ENCODE results near the gene SEMA3E.

Gene SEMA3E

GRCh38 chr7:83663131-83663530, 14.2 kb upstream of the SEMA3E start:
- Histone ChIP-seq H3K27me3 (ENCODE audit: insufficient read depth, poor library complexity, severe bottlenecking) (no peaks in the 10 kb centered on the region), H3K27ac (replicated peaks) (no peak overlapping the region), H3K4me3 (replicated peaks; ENCODE audit: insufficient read depth, low read length) (no peak overlapping the region)
- no peak for DNase-seq (ENCODE audit: low read depth in 1 of 2, low spot score in 1 of 2)
- TF ChIP-seq REST (IDR thresholded peaks at IDR 0.05; ENCODE audit: insufficient replicate concordance, low read depth) (no peak), CTCF (IDR thresholded peaks at IDR 0.05; ENCODE audit: insufficient read depth, low read length) (no peak), POLR2AphosphoS5 (IDR thresholded peaks at IDR 0.05; ENCODE audit: low read depth) (no peak), SPI1 (IDR thresholded peaks at IDR 0.05; ENCODE audit: borderline replicate concordance, low read depth) (no peak), GABPA (IDR thresholded peaks at IDR 0.05; ENCODE audit: low read depth) (no peak)

- no peak overlapping the region for H3K27ac ChIP-seq (replicated peaks)
- TF ChIP-seq POLR2AphosphoS5 (IDR thresholded peaks at IDR 0.05; ENCODE audit: low read depth) (no peak), GABPA (IDR thresholded peaks at IDR 0.05; ENCODE audit: low read depth) (no peak), SPI1 (IDR thresholded peaks at IDR 0.05; ENCODE audit: borderline replicate concordance, low read depth) (no peak)
- DNase-seq (ENCODE audit: low read depth in 1 of 2, low spot score in 1 of 2), result no peak
- H3K4me3 ChIP-seq (replicated peaks; ENCODE audit: insufficient read depth, low read length), result no peak overlapping the region
- no peaks in the 10 kb centered on the region for H3K27me3 ChIP-seq (ENCODE audit: insufficient read depth, poor library complexity, severe bottlenecking)
Observed at GRCh38 chr7:83658126-83658525, 9.2 kb upstream of the SEMA3E start.

GRCh38 chr7:83655951-83656556, 7.1 kb upstream of the SEMA3E start:
- H3K4me3 ChIP-seq (replicated peaks; ENCODE audit: insufficient read depth, low read length), result no peak overlapping the region
- H3K27ac ChIP-seq (replicated peaks), result no peak overlapping the region
- peak in 1 of 2 experiments; percentile 29 for DNase-seq (ENCODE audit: low read depth in 1 of 2, low spot score in 1 of 2)
- H3K27me3 ChIP-seq (ENCODE audit: insufficient read depth, poor library complexity, severe bottlenecking), result no peaks in the 10 kb centered on the region
- peak; percentile 58 for TF ChIP-seq CTCF (IDR thresholded peaks at IDR 0.05; ENCODE audit: insufficient read depth, low read length)
- no peak for TF ChIP-seq SPI1 (IDR thresholded peaks at IDR 0.05; ENCODE audit: borderline replicate concordance, low read depth)
- TF ChIP-seq POLR2AphosphoS5 (IDR thresholded peaks at IDR 0.05; ENCODE audit: low read depth), result no peak
- no peak for TF ChIP-seq GABPA (IDR thresholded peaks at IDR 0.05; ENCODE audit: low read depth)

- peaks cover 2% of the 10 kb centered on the region for H3K27me3 ChIP-seq (ENCODE audit: insufficient read depth, poor library complexity, severe bottlenecking)
- H3K27ac ChIP-seq (replicated peaks), result no peak overlapping the region
- TF ChIP-seq SPI1 (IDR thresholded peaks at IDR 0.05; ENCODE audit: borderline replicate concordance, low read depth) (no peak), POLR2AphosphoS5 (IDR thresholded peaks at IDR 0.05; ENCODE audit: low read depth) (no peak), REST (IDR thresholded peaks at IDR 0.05; ENCODE audit: insufficient replicate concordance, low read depth) (no peak), CTCF (IDR thresholded peaks at IDR 0.05; ENCODE audit: insufficient read depth, low read length) (no peak), GABPA (IDR thresholded peaks at IDR 0.05; ENCODE audit: low read depth) (no peak)
- no peak overlapping the region for H3K4me3 ChIP-seq (replicated peaks; ENCODE audit: insufficient read depth, low read length)
- no peak for DNase-seq (ENCODE audit: low read depth in 1 of 2, low spot score in 1 of 2)
Observed at GRCh38 chr7:83652481-83652880, 3.5 kb upstream of the SEMA3E start.
